Frontal cortex (tissue), 4 donors: ENCODE results near the gene GNG8. TPM values are rescaled to one million over a fixed set of nuclear protein-coding genes. Genes with fewer than 3 reads are reported as not detected.

Experiments
- DNase-seq, 2 donors: peaks; one replicate each; pipeline ENCODE4 v3.0.0; 2012; ENCODE audit warnings: low spot score in 2 of 2
- FAIRE-seq: peaks from 2 replicates; lab custom pipeline; 2012; peaks lifted over from hg19 to GRCh38; lab: Jason Lieb, UNC
- total RNA-seq: library from RNA; depleted of rRNA; stranded (reverse); fragments of >200 nt; gene quantifications from one replicate; pipeline ENCODE4 v1.2.3, GENCODE V29; 2014
- donor health status: control.
- donor health status: control.
- donor health status: control.

Gene GNG8
- total RNA-seq = not detected

DNA sequence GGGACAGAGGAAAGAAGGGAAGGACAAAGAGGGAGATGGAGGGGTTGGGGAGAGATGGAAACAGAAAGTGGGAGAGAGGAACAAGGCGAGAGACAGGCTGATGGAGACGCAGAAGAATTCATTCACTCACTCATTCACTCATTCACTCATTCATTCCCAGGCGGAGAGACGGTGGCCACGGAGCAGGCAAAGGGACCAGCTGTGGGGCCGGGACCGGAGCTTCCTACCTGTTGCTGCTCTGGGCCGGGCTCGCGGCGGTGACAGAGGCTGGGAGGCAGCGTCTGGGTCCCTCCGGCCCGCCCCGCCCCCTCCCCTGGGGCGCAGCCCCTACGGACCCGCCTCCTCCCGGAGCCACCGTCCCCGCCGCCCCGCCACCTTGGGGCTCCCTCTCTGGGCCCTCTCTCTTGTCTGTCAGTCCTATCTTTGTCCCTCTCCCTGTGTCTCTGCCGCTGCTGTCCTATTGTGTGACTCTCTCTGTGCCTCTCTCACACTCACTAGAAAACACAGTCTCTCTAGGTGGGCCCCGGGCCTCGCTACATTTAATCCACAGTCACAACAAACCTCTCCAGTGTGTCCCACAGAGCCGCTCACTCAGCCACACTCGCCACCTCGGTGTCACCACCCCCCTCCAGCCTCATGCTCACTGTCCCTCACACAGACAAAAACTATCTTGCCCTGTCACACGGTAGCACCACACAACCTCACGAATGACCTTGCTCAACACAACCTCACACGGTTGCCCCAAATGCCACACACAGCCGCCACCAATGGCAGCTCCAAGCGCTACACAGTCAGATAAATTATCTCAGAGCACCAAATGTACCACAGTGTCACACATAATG is at the start of gene GNG8:
Gene GNG8 (minus strand): TSS at position 283 of the 842 bp plus-strand sequence. CDS start 1,520 bp downstream, outside the sequence.
- FAIRE-seq (no peak), DNase-seq (no peak)

DNA sequence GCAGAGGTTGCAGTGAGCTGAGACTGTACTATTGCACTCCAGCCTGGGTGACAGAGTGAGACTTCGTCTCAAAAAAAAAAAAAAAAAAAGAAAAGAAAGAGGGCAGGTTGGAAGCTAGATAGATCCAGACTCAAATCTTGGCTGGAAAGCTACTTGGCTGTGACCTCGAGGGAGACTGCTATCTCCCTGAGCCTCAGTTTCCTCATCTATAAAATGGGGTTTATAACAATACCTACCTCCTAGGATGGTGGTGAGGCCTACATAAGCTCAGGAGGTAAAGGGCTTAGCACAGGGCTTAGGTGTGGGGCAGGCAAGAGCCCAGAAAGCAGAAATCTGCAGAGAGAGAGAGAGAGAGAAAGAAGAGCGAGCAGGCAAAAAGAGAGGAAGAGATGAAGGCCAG is 49.2 kb upstream of the GNG8 start:
- no peak for FAIRE-seq
- DNase-seq = no peak

- no peak for FAIRE-seq
- DNase-seq = no peak
Observed at GRCh38 chr19:46678110-46678732, 42.2 kb upstream of the GNG8 start.

DNA sequence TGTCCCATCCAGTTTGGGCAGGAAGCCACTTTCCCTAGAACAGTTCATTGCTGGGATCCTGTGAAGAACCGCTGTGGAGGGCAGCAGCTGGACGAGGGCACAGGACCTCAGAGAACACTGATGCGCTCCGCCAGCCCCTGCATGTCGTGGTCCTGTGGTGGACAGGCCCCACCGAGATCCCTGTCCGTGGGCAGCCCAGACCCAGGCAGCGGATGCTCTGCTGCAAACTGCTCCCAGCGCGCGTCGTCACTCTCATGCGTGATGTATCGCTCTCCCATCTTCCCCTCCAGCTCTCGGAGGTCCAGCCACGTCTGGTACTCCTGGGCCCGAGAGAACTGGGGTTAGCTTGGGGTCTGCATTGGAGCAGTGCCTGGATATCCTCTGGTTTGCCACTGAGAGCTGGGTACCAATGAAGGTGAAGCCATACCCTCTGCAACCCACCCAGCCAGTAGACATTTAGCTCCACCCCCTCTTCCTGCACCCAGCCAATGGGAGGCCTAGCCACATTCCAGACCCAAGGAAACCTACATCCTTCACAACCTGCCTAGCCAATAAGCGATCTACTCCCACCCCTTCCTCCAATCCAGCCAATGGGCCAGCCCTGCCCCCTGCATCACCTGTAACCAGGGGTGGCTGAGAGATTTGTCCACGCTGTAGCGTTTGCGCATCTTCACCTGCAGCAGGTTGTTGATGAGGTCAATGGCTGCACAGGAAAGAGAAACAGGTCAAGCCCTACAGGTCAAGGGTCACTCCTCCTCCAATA is 38.6 kb upstream of the GNG8 start:
- DNase-seq (no peak), FAIRE-seq (no peak)

GRCh38 chr19:46670813-46671212 is 34.8 kb upstream of the GNG8 start:
- FAIRE-seq = no peak
- no peak for DNase-seq

- DNase-seq (no peak), FAIRE-seq (no peak)
Observed at GRCh38 chr19:46668662-46669061, 32.7 kb upstream of the GNG8 start.

DNA sequence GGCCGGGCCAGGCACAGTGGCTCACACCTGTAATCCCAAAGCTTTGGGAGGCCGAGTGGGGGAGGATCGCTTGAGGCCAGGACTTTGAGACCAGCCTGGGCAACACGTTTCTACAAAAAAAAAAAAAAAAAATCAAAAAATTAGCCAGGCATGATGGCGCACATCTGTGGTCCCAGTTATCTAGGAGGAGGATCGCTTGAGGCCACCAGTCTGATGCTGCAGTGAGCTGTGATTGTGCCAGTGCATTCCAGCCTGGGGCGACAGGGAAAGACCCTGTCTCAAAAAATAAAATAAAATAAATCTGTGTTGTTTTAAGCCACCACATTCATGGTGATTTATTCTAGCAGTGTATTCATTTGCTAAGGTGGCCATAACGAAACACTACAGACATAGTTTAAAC is 29.1 kb upstream of the GNG8 start:
- no peak for DNase-seq

DNA sequence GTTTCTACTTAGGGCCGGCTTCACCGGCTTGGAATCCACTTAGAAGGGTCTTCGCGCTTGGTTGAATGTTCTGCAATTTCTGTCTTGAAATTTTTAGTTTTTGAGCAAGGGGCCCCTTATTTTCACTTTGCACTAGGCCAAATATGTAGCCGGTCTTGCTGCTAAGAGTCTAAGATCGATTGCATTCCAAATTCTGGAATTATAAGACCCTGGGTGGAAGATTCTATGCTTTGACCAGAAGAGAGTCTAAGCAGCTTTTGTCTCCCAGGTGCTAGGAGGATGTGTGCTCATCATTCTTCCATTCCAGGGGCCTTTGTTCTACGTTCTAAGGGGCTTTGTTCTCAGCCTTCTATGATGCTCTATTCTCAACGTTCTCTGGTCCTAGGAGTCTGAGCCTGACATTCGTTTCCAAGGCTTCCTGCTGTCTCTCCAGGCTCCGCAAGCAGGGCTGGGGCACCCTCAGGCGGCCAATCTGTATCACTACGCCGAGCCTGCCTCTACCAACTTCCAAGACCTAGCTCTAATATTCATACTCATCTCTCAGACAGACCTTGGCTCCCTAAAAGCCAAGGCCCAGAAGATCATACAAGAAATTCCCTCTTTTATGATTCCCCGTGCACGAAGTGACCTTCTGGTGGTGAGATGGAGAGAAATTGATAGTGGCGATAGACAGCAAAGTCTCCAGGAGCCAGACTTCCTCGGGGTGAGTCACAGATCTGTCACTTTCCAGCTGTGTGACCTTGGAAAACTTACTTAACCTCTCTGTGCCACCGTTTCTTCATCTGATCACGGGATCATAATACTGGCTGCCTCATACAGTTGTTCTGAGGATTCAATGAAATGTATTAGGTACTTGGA is 26.0 kb upstream of the GNG8 start:
- DNase-seq = peak; percentile 76 to 78
- FAIRE-seq = peak; percentile 61

More for the DNA sequence above, 29.1 kb upstream of the GNG8 start:
- no peak for FAIRE-seq

DNA sequence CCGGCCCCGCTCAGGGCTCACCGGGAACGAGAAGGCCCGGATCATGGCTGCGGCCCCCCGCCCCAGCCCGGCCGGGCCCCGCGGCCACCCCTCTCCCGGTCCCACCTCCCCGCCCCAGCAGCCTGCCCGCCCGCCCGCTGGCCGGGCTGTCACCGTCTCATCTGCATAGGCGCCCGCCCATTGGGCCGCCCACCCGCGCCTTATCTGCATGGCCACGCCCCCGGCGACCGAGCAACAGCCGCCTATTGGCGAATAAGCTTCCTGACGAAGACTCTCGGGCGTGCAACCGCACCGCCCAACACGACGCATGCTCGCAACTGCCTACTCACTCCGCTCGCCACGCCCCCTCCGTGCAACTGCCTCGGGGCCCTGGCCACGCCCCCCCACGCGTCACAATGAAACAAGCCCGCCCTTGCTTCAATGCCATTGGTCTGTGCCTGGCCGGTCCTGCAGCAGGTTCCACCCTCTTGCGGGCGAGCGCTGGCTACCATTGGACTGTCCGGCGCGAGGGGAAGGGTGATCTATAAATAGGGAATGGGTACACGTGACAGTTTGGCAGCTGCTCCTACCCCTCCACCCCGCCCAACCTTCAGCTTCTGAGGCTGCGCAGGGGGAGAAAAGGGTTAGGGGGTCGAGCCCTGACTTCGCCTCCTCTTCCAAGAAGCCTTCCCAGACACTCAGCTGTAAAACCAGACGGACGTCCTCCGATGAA is 25.2 kb upstream of the GNG8 start, which contains the start of gene DACT3:
Gene DACT3 (minus strand): TSS at position 163 of the 712 bp plus-strand sequence. CDS start 118 bp downstream, at position 45.
- FAIRE-seq (peak; percentile 99), DNase-seq (peak; percentile 97 to 98)

DNA sequence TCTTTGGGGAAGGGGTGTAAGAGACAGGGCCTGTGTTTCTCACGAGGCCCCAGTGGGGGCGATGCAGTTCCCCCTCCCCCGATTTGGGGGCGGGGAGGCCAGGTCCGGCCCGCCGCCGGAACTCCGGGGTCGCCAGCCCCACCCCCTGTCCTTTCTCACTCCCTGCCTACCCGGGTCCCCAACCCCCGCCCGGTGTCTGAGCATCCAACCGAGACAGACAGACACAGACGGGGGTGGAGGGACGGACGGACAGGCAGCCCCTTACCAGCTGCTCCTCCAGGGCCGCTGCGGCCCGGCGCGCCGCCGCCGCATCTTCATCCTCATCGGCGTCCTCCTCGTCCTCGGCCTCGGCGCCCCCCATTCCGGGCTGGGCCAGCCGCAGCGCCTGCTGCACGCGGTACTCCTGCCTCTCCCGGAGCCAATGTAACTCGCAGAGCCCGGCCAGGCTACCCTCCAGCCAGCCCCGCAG is 24.6 kb upstream of the GNG8 start:
- FAIRE-seq (no peak), DNase-seq (no peak)

DNA sequence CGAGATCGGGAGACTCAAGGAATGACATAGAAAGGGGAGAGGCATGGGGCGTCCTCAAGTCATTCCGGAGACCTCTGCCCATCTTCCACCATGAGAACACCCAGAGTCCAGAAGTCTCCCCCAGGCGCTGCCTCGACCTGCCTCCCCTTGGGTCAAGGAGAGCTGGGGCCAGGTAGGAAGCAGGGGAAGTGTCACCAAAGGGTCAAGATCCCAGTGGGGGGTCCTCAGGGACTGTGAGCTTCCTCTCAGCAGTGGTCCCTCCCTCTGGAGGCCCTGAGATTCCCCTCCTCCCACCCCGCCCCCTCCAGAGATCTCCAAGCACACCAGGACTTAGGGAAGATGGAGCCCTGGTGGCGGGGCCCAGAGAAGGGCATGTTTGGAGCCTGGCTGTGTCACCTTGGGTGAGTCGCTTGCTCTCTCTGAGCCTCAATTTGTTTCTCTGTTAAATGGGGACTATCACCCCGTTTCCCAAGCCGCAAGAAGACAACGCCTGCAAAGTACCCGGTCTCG is 24.1 kb upstream of the GNG8 start:
- FAIRE-seq (no peak), DNase-seq (no peak)

GRCh38 chr19:46659151-46660007 is 23.4 kb upstream of the GNG8 start:
- DNase-seq (no peak), FAIRE-seq (no peak)

GRCh38 chr19:46656541-46656940 is 20.5 kb upstream of the GNG8 start:
- no peak for DNase-seq
- FAIRE-seq = no peak

- DNase-seq (peak; percentile 72 to 84), FAIRE-seq (no peak)
Observed at GRCh38 chr19:46654621-46655152, 18.7 kb upstream of the GNG8 start.

GRCh38 chr19:46650445-46650844 is 14.4 kb upstream of the GNG8 start:
- DNase-seq (no peak), FAIRE-seq (no peak)

GRCh38 chr19:46648961-46649960 is 13.3 kb upstream of the GNG8 start:
- DNase-seq = peak in 1 of 2 donors; percentile 36
- FAIRE-seq = no peak
